H9 (cell line): Measurements from ENCODE around the gene SLC25A12. TPM values are rescaled to one million over a fixed set of nuclear protein-coding genes. Genes with fewer than 3 reads are reported as not detected.

Experiments
- DNase-seq: peaks from one replicate; pipeline ENCODE4 v3.0.0-alpha.2; 2017
- H2AFZ ChIP-seq: one replicate; pipeline ENCODE4 v1.6.1; 2013; ENCODE audit warnings: mild to moderate bottlenecking, low read length, control low read depth, moderate library complexity
- H2AK5ac ChIP-seq: 2 replicates; pipeline ENCODE4 v1.6.1; 2013; ENCODE audit warnings: low read length, control low read depth, mixed read lengths; ENCODE audit not compliant: insufficient read length
- H2BK120ac ChIP-seq: one replicate; pipeline ENCODE4 v1.6.1; 2013; ENCODE audit warnings: low read depth, mild to moderate bottlenecking, low read length, control low read depth, inconsistent platforms; ENCODE audit not compliant: poor library complexity, severe bottlenecking
- H2BK12ac ChIP-seq: 2 replicates; pipeline ENCODE4 v1.6.1; 2013; ENCODE audit warnings: low read length, control low read depth, mixed read lengths, low read depth; ENCODE audit not compliant: insufficient read length
- H2BK15ac ChIP-seq: 2 replicates; pipeline ENCODE4 v1.6.1; 2013; ENCODE audit warnings: low read depth, low read length, control low read depth
- H2BK20ac ChIP-seq: one replicate; pipeline ENCODE4 v1.6.1; 2013; ENCODE audit warnings: low read depth, mild to moderate bottlenecking, low read length, control low read depth, inconsistent platforms; ENCODE audit not compliant: poor library complexity, severe bottlenecking
- H2BK5ac ChIP-seq: 2 replicates; pipeline ENCODE4 v1.6.1; 2013; ENCODE audit warnings: low read length, control low read depth, mixed read lengths; ENCODE audit not compliant: insufficient read length
- H3K14ac ChIP-seq: 2 replicates; pipeline ENCODE4 v1.6.1; 2013; ENCODE audit warnings: low read length, control low read depth; ENCODE audit not compliant: insufficient read depth
- H3K18ac ChIP-seq: 2 replicates; pipeline ENCODE4 v1.6.1; 2013; ENCODE audit warnings: low read depth, mild to moderate bottlenecking, mixed read lengths, low read length, control low read depth; ENCODE audit not compliant: insufficient read length
- H3K23ac ChIP-seq: 2 replicates; pipeline ENCODE4 v1.6.1; 2013; ENCODE audit warnings: low read length, control low read depth, mixed read lengths, low read depth; ENCODE audit not compliant: insufficient read length
- H3K23me2 ChIP-seq: 2 replicates; pipeline ENCODE4 v1.6.1; 2013; ENCODE audit warnings: low read depth, mild to moderate bottlenecking, mixed read lengths, low read length, control low read depth; ENCODE audit not compliant: insufficient read length, poor library complexity, severe bottlenecking
- H3K27ac ChIP-seq: 2 replicates; pipeline ENCODE4 v1.5.1; 2013; ENCODE audit warnings: low read length, control low read depth, mixed read lengths, low read depth; ENCODE audit not compliant: insufficient read length
- H3K27me3 ChIP-seq: 2 replicates; pipeline ENCODE4 v1.6.1; 2013; ENCODE audit warnings: low read length, control low read depth, inconsistent platforms; ENCODE audit not compliant: insufficient read depth
- H3K4ac ChIP-seq: 2 replicates; pipeline ENCODE4 v1.6.1; 2013; ENCODE audit warnings: low read depth, mild to moderate bottlenecking, control low read depth, inconsistent platforms, low read length, moderate library complexity
- H3K4me1 ChIP-seq: 2 replicates; pipeline ENCODE4 v1.6.1; 2013; ENCODE audit warnings: low read length, control low read depth, inconsistent platforms; ENCODE audit not compliant: insufficient read depth
- H3K4me2 ChIP-seq: 2 replicates; pipeline ENCODE4 v1.6.1; 2013; ENCODE audit warnings: low read length, control low read depth, mixed read lengths; ENCODE audit not compliant: insufficient read length, insufficient read depth
- H3K56ac ChIP-seq: 2 replicates; pipeline ENCODE4 v1.6.1; 2013; ENCODE audit warnings: low read depth, mild to moderate bottlenecking, mixed read lengths, low read length, control low read depth; ENCODE audit not compliant: insufficient read length
- H3K79me1 ChIP-seq: 2 replicates; pipeline ENCODE4 v1.6.1; 2013; ENCODE audit warnings: low read depth, mild to moderate bottlenecking, moderate library complexity, low read length, control low read depth, inconsistent platforms; ENCODE audit not compliant: insufficient read depth, poor library complexity, severe bottlenecking
- H3K79me2 ChIP-seq: 2 replicates; pipeline ENCODE4 v1.6.1; 2013; ENCODE audit warnings: low read length, control low read depth, inconsistent platforms; ENCODE audit not compliant: insufficient read depth
- H3K9ac ChIP-seq: 2 replicates; pipeline ENCODE4 v1.6.1; 2013; ENCODE audit warnings: low read length, control low read depth, mixed read lengths; ENCODE audit not compliant: insufficient read length; ENCODE audit errors: extremely low read depth
- H3K9me3 ChIP-seq: one replicate; pipeline ENCODE4 v1.6.1; 2013; ENCODE audit warnings: low read depth, low read length, inconsistent platforms; ENCODE audit not compliant: control insufficient read depth
- H3T11ph ChIP-seq: one replicate; pipeline ENCODE4 v1.6.1; 2013; ENCODE audit warnings: mild to moderate bottlenecking, low read length, control low read depth, inconsistent platforms
- H4K20me1 ChIP-seq: one replicate; pipeline ENCODE4 v1.6.1; 2013; ENCODE audit not compliant: control insufficient read depth, insufficient read length, insufficient read depth
- H4K5ac ChIP-seq: 2 replicates; pipeline ENCODE4 v1.6.1; 2013; ENCODE audit warnings: low read depth, mild to moderate bottlenecking, mixed read lengths, low read length, control low read depth; ENCODE audit not compliant: insufficient read length
- H4K8ac ChIP-seq: replicated peaks from 2 replicates; pipeline ENCODE4 v1.6.1; 2013; ENCODE audit warnings: low read length, control low read depth, mixed read lengths, low read depth; ENCODE audit not compliant: insufficient read length
- H4K91ac ChIP-seq: 2 replicates; pipeline ENCODE4 v1.6.1; 2013; ENCODE audit warnings: low read depth, mild to moderate bottlenecking, moderate library complexity, mixed read lengths, low read length, control low read depth; ENCODE audit not compliant: insufficient read length
- H3K27ac Mint-ChIP-seq, 3 experiments: 2 replicates in 2 of 3; 3 replicates in 1 of 3; pipeline ENCODE4 v1.8.0; 2020 to 2021; ENCODE audit warnings: mixed read lengths in 3 of 3, mild to moderate bottlenecking in 1 of 3, moderate library complexity in 1 of 3
- H3K27me3 Mint-ChIP-seq: 2 replicates; pipeline ENCODE4 v1.8.0; 2021; ENCODE audit warnings: low read depth, mild to moderate bottlenecking, moderate library complexity, mixed read lengths
- H3K36me3 Mint-ChIP-seq, 3 experiments: 2 replicates in 2 of 3; 3 replicates in 1 of 3; pipeline ENCODE4 v1.8.0; 2020 to 2021; ENCODE audit warnings: low read depth in 3 of 3, mixed read lengths in 3 of 3; ENCODE audit not compliant: insufficient read depth in 1 of 3
- H3K4me1 Mint-ChIP-seq, 2 experiments: 2 replicates each; pipeline ENCODE4 v1.8.0; 2020; ENCODE audit warnings: mixed read lengths in 2 of 2
- H3K4me3 Mint-ChIP-seq, 2 experiments: 2 replicates in 1 of 2; 3 replicates in 1 of 2; pipeline ENCODE4 v1.8.0; 2020 to 2021; ENCODE audit warnings: mild to moderate bottlenecking in 2 of 2, mixed read lengths in 2 of 2, moderate library complexity in 1 of 2
- H3K9me3 Mint-ChIP-seq, 2 experiments: 2 replicates in 1 of 2; 3 replicates in 1 of 2; pipeline ENCODE4 v1.8.0; 2020; ENCODE audit warnings: mild to moderate bottlenecking in 2 of 2, mixed read lengths in 2 of 2, moderate library complexity in 1 of 2
- WGBS: extraction: QIAGEN DNeasy Blood & Tissue Kit; methylation state at CpG from one replicate; pipeline ENCODE4 v1.1.7; 2013; ENCODE audit warnings: missing lambda C conversion rate, low lambda C conversion rate, mixed read lengths; ENCODE audit not compliant: insufficient read length; ENCODE audit errors: extremely low coverage; 5-methylcytosine and 5-hydroxymethylcytosine counted together
- total RNA-seq: library from RNA; stranded (reverse); gene quantifications from 2 replicates; pipeline ENCODE4 v1.2.1, GENCODE V29; 2021
- TF ChIP-seq, protein P1 (sequence below): fragments of 200-600 bp; sonication (generic); conservative IDR thresholded peaks from 3 replicates; pipeline ENCODE4 v1.8.0; 2021; ENCODE audit warnings: antibody characterized with exemption, mild to moderate bottlenecking

SLC25A12 gene
- total RNA-seq, 1 experiment from 2014 or later = 10.1 TPM

DNA sequence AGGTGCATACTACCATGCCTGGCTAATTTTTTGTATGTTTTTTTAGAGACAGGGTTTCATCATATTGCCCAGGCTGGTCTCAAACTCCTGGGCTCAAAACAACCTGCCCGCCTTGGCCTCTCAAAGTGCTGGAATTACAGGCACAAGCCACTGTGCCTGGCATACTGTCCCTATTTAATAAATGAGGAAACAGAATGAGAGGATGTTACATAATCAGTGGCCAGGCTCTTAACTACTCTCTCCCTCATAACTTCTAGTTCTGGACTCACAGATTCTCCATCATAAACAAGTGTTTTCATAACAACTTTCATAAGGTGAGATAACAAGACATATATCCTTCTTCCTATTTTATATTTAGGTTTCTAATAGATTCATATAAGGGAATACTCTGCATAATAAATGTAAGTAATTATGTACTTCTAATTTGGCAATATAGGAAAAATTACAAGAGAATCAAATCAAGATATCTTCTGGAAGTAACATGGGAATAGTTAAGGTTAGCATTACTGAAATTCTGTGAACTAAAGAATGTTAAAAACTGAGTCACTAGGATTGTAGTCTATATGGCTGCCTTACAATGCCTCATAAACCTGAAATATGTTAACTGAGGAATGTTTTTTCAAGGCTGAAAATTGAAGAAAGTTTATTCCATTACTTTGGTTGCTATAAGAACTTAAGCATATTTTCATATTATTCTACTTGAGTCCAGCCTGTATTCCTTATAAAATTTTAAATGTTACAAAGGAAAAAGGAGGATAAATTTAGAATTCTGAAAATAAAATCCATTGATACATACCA is 71.3 kb downstream of the SLC25A12 start:
- H3T11ph ChIP-seq = no peak overlapping the region
- Mint-ChIP-seq H3K27ac (no peak overlapping the region), H3K36me3 (peaks cover 10 to 14% (median 14%) of the 10 kb centered on the region in 3 experiments; a peak in 6 of 7 replicates), H3K27me3 (no peaks in the 10 kb centered on the region), H3K4me1 (no peaks in the 10 kb centered on the region), H3K9me3 (peaks cover 0 to 2% of the 10 kb centered on the region in 2 experiments; a peak in 1 of 5 replicates), H3K4me3 (no peak overlapping the region)
- no peaks in the 10 kb centered on the region for H3K79me1 ChIP-seq
- no peaks in the 10 kb centered on the region for H3K9me3 ChIP-seq
- no peak overlapping the region for H3K4me2 ChIP-seq
- H4K5ac ChIP-seq = no peak overlapping the region
- H3K79me2 ChIP-seq = no peaks in the 10 kb centered on the region
- no peak overlapping the region for H2BK20ac ChIP-seq
- no peaks in the 10 kb centered on the region for H4K20me1 ChIP-seq
- no peak overlapping the region for H3K27ac ChIP-seq
- no peak overlapping the region for H4K91ac ChIP-seq
- TF ChIP-seq, protein P1, sequence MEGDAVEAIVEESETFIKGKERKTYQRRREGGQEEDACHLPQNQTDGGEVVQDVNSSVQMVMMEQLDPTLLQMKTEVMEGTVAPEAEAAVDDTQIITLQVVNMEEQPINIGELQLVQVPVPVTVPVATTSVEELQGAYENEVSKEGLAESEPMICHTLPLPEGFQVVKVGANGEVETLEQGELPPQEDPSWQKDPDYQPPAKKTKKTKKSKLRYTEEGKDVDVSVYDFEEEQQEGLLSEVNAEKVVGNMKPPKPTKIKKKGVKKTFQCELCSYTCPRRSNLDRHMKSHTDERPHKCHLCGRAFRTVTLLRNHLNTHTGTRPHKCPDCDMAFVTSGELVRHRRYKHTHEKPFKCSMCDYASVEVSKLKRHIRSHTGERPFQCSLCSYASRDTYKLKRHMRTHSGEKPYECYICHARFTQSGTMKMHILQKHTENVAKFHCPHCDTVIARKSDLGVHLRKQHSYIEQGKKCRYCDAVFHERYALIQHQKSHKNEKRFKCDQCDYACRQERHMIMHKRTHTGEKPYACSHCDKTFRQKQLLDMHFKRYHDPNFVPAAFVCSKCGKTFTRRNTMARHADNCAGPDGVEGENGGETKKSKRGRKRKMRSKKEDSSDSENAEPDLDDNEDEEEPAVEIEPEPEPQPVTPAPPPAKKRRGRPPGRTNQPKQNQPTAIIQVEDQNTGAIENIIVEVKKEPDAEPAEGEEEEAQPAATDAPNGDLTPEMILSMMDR = no peak
- no peak overlapping the region for H2BK120ac ChIP-seq
- H4K8ac ChIP-seq = no peak overlapping the region
- DNase-seq = no peak
- no peaks in the 10 kb centered on the region for H3K27me3 ChIP-seq
- H3K4me1 ChIP-seq = no peaks in the 10 kb centered on the region
- H2BK5ac ChIP-seq = no peak overlapping the region
- H3K18ac ChIP-seq = no peak overlapping the region
- no peak overlapping the region for H2AK5ac ChIP-seq
- H2BK12ac ChIP-seq = no peak overlapping the region
- no CpG with 5 or more reads among the region's 1 CpG for WGBS
- H3K23ac ChIP-seq = no peak overlapping the region
- no peak overlapping the region for H2BK15ac ChIP-seq
- no peak overlapping the region for H3K4ac ChIP-seq
- H3K9ac ChIP-seq = no peak overlapping the region
- no peak overlapping the region for H2AFZ ChIP-seq
- H3K56ac ChIP-seq = no peak overlapping the region
- no peaks in the 10 kb centered on the region for H3K23me2 ChIP-seq
- H3K14ac ChIP-seq = no peak overlapping the region
